Neural progenitor cell (in vitro differentiated cells): ENCODE data around the gene RNF213. TPM values are rescaled to one million over a fixed set of nuclear protein-coding genes. Genes with fewer than 3 reads are reported as not detected.
A peak's percentile ranks its signal among the peaks of the same experiment; 100 is the strongest.

Source experiments
- DNase-seq: peaks from one replicate; pipeline ENCODE4 v3.0.0-alpha.2; 2016; ENCODE audit warnings: low spot score
- H2AFZ ChIP-seq: fragments of 200-600 bp; sonication (generic); replicated peaks from 2 replicates; pipeline ENCODE4 v1.6.1; 2016; ENCODE audit warnings: antibody characterized with exemption
- H3F3A ChIP-seq: fragments of 200-600 bp; sonication (generic); 2 replicates; pipeline ENCODE4 v1.6.1; 2016; ENCODE audit warnings: antibody characterized with exemption, low read depth
- H3K27ac ChIP-seq: fragments of 200-600 bp; sonication (generic); 2 replicates; pipeline ENCODE4 v1.5.1; 2016; ENCODE audit warnings: mild to moderate bottlenecking
- H3K27me3 ChIP-seq: fragments of 200-600 bp; sonication (generic); 2 replicates; pipeline ENCODE4 v1.6.1; 2016; ENCODE audit warnings: mild to moderate bottlenecking, moderate library complexity
- H3K36me3 ChIP-seq: fragments of 200-600 bp; sonication (generic); 2 replicates; pipeline ENCODE4 v1.5.1; 2016
- H3K4me1 ChIP-seq: fragments of 200-600 bp; sonication (generic); 2 replicates; pipeline ENCODE4 v1.6.1; 2016; ENCODE audit warnings: mixed run types
- H3K4me2 ChIP-seq: fragments of 200-600 bp; sonication (generic); 2 replicates; pipeline ENCODE4 v1.6.1; 2016
- H3K4me3 ChIP-seq: fragments of 200-600 bp; sonication (generic); 2 replicates; pipeline ENCODE4 v1.5.1; 2016
- H3K79me2 ChIP-seq: fragments of 200-600 bp; sonication (generic); 2 replicates; pipeline ENCODE4 v1.6.1; 2016; ENCODE audit warnings: low read depth
- H3K9ac ChIP-seq: fragments of 200-600 bp; sonication (generic); 2 replicates; pipeline ENCODE4 v1.6.1; 2016
- H3K9me3 ChIP-seq: fragments of 200-600 bp; sonication (generic); 2 replicates; pipeline ENCODE4 v1.5.1; 2016; ENCODE audit warnings: low read depth
- H4K20me1 ChIP-seq: fragments of 200-600 bp; sonication (generic); 2 replicates; pipeline ENCODE4 v1.6.1; 2016; ENCODE audit warnings: low read depth
- H3K27ac Mint-ChIP-seq: 3 replicates; pipeline ENCODE4 v1.8.0; 2021; ENCODE audit warnings: mixed read lengths
- H3K27me3 Mint-ChIP-seq: 2 replicates; pipeline ENCODE4 v1.8.0; 2022; ENCODE audit warnings: low read depth, mild to moderate bottlenecking, inconsistent platforms, moderate library complexity, mixed read lengths; ENCODE audit not compliant: insufficient read depth
- H3K36me3 Mint-ChIP-seq: 3 replicates; pipeline ENCODE4 v1.8.0; 2021; ENCODE audit warnings: mixed read lengths
- H3K4me1 Mint-ChIP-seq: 3 replicates; pipeline ENCODE4 v1.8.0; 2021; ENCODE audit warnings: mixed read lengths
- H3K4me3 Mint-ChIP-seq: 3 replicates; pipeline ENCODE4 v1.8.0; 2021; ENCODE audit warnings: mild to moderate bottlenecking, moderate library complexity, mixed read lengths
- H3K9me3 Mint-ChIP-seq: 3 replicates; pipeline ENCODE4 v1.8.0; 2020; ENCODE audit warnings: mixed read lengths
- CTCF ChIP-seq: fragments of 200-600 bp; sonication (generic); IDR thresholded peaks from 2 replicates; pipeline ENCODE4 v1.5.1; 2017; ENCODE audit warnings: antibody characterized with exemption, mild to moderate bottlenecking
- EZH2 ChIP-seq: fragments of 200-600 bp; sonication (generic); IDR thresholded peaks from 2 replicates; pipeline ENCODE4 v1.6.1; 2017; ENCODE audit warnings: antibody characterized with exemption, mild to moderate bottlenecking, moderate library complexity
- EZH2phosphoT487 ChIP-seq: fragments of 200-600 bp; sonication (generic); IDR thresholded peaks from 2 replicates; pipeline ENCODE4 v1.6.1; 2017; ENCODE audit warnings: antibody characterized with exemption
- total RNA-seq: library from RNA; depleted of rRNA; stranded (reverse); fragments of >200 nt; gene quantifications from 2 replicates; pipeline ENCODE4 v1.2.3, GENCODE V29; 2015; ENCODE audit warnings: low replicate concordance

The RNF213 gene
- total RNA-seq, 1 donor from 2014 or later, result 19.8 TPM

- Mint-ChIP-seq H3K4me3 (no peak overlapping the region), H3K36me3 (peaks cover 26% of the 10 kb centered on the region), H3K27ac (no peak overlapping the region), H3K27me3 (no peaks in the 10 kb centered on the region), H3K9me3 (no peaks in the 10 kb centered on the region), H3K4me1 (no peaks in the 10 kb centered on the region)
- Histone ChIP-seq H2AFZ (no peak overlapping the region), H3K4me1 (no peaks in the 10 kb centered on the region), H3K27ac (no peak overlapping the region), H3K4me3 (no peak overlapping the region), H3K9me3 (no peaks in the 10 kb centered on the region), H3K79me2 (no peaks in the 10 kb centered on the region), H3F3A (no peaks in the 10 kb centered on the region), H3K27me3 (no peaks in the 10 kb centered on the region), H3K36me3 (no peaks in the 10 kb centered on the region), H3K9ac (no peak overlapping the region), H4K20me1 (no peaks in the 10 kb centered on the region), H3K4me2 (no peak overlapping the region)
- TF ChIP-seq EZH2phosphoT487, result no peak
- no peak for TF ChIP-seq EZH2
- TF ChIP-seq CTCF, result no peak
- DNase-seq, result no peak
These were observed 103.0 kb downstream of the RNF213 start for GRCh38 chr17:80363518-80364090.

DNA sequence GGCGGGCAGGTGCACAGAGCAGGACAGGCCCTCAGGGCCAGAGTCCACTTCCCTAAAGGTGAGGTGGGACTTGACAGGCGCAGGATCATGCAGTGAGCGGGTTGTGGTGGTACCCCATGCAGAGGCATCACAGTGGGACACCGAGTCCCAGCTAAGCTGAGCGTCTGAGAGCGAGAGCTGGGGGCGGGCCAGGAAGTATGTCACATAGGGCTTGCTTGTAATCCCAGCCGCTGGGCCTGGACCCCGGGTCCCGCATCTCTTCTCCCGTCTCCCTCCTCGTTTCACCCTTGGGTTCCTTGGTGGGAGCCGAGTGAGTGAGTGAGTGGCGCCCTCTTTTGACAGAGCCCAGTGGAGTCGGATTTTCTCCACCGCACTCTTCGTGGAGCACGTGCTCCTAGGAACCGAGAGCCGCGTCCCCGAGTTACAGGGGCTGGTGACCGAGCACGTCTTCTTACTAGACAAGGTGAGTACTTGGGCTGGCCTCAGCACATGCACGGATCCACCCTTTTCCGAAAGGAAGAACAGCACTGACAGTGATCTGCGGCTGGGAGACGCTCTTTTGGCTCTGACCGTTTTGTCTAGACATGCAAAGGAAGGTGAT lies 103.5 kb downstream of the RNF213 start:
- peaks cover 26% of the 10 kb centered on the region for H3K36me3 Mint-ChIP-seq
- no peaks in the 10 kb centered on the region for H3K9me3 Mint-ChIP-seq
- peak; percentile 63 for DNase-seq
- H3F3A ChIP-seq, result no peaks in the 10 kb centered on the region
- H3K27me3 Mint-ChIP-seq, result no peaks in the 10 kb centered on the region
- H3K79me2 ChIP-seq, result no peaks in the 10 kb centered on the region
- H3K4me1 Mint-ChIP-seq, result no peaks in the 10 kb centered on the region
- no peak overlapping the region for H3K4me3 Mint-ChIP-seq
- H3K9me3 ChIP-seq, result no peaks in the 10 kb centered on the region
- H3K4me2 ChIP-seq, result no peak overlapping the region
- no peaks in the 10 kb centered on the region for H3K36me3 ChIP-seq
- no peak overlapping the region for H2AFZ ChIP-seq
- no peak overlapping the region for H3K4me3 ChIP-seq
- H3K27me3 ChIP-seq, result no peaks in the 10 kb centered on the region
- H3K9ac ChIP-seq, result no peak overlapping the region
- TF ChIP-seq CTCF (peak; percentile 63), EZH2 (no peak), EZH2phosphoT487 (no peak)
- no peaks in the 10 kb centered on the region for H4K20me1 ChIP-seq
- no peak overlapping the region for H3K27ac Mint-ChIP-seq
- no peak overlapping the region for H3K27ac ChIP-seq
- no peaks in the 10 kb centered on the region for H3K4me1 ChIP-seq

DNA sequence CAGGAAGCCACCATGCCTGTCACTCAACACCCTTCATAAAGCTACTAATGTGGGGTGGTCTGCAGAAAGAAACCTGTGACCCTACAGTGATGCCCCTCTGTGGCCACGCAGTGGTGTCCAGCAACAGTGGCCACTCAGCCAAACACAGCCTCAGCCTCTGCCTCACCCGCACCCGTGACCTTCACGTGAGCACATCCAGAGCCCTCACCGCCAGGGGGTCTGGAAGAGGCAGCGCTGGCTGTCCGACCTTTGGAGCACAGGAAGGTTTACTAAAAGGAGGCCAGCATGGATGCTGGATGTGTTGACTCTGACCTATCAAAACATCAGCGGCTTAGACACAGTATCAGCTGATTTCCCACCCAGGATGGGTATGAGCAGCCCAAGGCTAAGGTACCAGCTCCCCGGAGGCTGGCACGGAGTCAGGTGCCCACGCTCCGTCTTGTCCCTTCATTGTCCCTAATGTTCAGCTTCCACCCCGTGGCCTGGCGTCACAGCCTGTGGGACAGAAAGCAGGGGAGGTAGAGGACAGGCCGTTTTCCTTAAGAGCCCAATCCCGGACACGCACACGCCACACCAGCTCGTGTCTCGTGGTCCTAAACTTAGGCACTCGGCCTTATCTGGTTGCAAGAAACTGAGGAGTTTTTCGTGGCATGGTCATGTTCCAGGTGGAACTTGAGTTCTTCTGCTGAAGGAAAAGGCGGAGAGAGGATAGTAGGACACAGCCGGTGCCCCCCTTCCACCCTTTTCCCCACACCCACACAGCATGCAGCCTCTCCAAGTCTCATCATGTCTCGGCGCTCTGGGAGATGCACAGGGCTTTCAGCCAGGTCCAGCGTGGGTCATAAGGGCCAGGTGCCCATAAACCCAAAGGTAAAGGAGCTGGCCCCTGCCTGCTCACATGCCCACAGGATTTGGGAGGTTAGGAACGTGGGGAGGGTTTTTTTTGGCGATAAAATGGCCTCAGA lies 104.6 kb downstream of the RNF213 start:
- no peaks in the 10 kb centered on the region for H3K4me1 Mint-ChIP-seq
- no peaks in the 10 kb centered on the region for H3K36me3 ChIP-seq
- H3K36me3 Mint-ChIP-seq, result peaks cover 27% of the 10 kb centered on the region
- no peak for DNase-seq
- H3K9ac ChIP-seq, result no peak overlapping the region
- no peak overlapping the region for H2AFZ ChIP-seq
- H3K9me3 ChIP-seq, result no peaks in the 10 kb centered on the region
- no peaks in the 10 kb centered on the region for H3F3A ChIP-seq
- no peaks in the 10 kb centered on the region for H3K9me3 Mint-ChIP-seq
- H3K4me3 ChIP-seq, result no peak overlapping the region
- no peak overlapping the region for H3K4me3 Mint-ChIP-seq
- no peaks in the 10 kb centered on the region for H3K79me2 ChIP-seq
- no peak overlapping the region for H3K27ac Mint-ChIP-seq
- H3K27ac ChIP-seq, result no peak overlapping the region
- no peaks in the 10 kb centered on the region for H4K20me1 ChIP-seq
- H3K4me2 ChIP-seq, result no peak overlapping the region
- H3K4me1 ChIP-seq, result no peaks in the 10 kb centered on the region
- no peaks in the 10 kb centered on the region for H3K27me3 ChIP-seq
- TF ChIP-seq EZH2phosphoT487 (no peak), EZH2 (no peak), CTCF (no peak)
- no peaks in the 10 kb centered on the region for H3K27me3 Mint-ChIP-seq
